ENCODE results near the gene CDRT4.
"Not testable (repeated sequence)": the region's sequence is repeated elsewhere in the genome, so short reads cannot be mapped to it uniquely, and the experiment has no call there.

Gene CDRT4

DNA sequence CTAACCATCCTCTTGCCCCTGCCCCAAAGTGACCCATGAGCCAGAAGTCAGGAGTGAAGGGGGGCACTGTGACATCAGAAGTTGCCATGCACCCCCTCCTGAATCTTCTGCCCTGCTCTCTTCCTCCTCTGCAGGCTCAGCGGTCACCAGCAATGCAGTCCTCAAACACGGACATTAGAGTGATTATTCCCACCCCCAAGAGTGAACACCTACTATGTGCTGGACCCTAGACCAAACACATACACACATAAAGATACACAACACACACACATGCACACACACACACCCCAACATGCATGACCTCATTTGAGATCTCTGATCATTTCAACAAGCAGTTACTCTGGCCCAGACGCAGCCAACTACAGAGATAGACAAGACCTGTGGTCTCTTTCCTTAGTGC is at the start of gene CDRT4:
Gene CDRT4, minus strand, starts transcription at position 30 of the 400 bp plus-strand sequence. CDS start 27,383 bp downstream, outside the sequence.
- no peak for DNase-seq

DNA sequence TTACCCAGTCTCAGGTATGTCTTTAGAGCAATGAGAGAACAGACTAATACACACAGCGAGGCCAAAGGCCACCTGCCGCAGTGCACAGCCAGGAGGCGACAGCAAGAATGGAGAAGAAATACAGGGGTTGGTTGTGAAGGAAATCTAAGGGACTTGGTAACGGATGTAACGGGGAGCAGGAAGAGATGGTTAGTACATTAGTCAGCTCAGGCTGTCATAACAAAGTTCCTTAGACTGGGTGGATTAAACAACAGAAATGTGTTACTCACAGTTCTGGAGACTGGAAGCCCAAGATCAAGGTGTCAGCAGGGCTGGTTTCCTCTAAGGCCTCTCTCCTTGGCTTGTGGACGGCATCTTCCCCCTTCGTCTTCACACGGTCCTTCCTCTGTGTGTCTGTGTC is 48.7 kb upstream of the CDRT4 start:
- no peak for DNase-seq

DNA sequence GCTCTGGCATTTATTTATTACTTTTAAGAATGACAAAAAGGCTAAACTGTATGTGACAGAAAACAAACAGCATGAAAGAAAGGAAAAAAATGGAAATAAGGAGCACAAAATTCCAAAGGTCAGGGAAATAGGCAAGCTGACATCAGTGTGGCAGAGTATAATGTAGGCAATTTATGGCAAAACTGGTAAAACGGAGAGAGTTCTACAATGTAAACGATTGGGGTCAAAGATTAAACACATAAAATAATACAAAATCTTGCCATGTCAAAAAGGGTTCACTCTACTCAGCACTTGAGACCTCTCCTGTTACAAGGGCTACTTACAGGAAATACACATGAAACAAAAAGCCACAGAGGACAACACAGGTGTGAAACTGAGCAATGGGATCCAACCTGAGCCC is 47.0 kb upstream of the CDRT4 start:
- no peak for DNase-seq

DNA sequence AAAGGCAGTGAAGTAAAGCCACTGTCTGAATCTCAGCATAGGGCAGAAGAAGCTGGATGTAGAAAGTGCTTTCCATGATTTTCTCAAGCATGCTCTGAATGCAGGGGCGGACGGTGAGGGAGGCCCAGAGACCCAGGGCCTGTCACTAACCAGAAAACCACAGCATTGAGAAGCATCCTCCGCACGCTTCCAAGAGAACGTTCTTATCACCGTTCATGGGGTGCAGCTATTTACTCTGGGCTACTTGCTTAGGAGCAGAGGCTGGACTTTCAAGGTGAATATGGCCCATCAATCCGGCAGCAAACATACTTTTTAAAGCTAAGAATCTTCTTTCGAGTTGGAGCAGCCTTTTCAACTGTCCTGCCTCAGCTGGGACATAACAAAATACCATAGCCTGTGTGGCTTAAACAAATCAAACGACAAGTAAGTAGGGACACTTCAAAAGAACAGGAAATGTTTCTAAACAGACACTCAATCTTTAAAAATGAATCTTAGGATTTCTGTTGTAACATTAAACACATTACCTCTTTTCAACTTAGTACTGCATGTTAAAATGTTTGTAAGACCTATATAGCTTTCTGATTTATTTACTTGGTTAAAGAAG is 46.5 kb upstream of the CDRT4 start:
- no peak for DNase-seq

DNA sequence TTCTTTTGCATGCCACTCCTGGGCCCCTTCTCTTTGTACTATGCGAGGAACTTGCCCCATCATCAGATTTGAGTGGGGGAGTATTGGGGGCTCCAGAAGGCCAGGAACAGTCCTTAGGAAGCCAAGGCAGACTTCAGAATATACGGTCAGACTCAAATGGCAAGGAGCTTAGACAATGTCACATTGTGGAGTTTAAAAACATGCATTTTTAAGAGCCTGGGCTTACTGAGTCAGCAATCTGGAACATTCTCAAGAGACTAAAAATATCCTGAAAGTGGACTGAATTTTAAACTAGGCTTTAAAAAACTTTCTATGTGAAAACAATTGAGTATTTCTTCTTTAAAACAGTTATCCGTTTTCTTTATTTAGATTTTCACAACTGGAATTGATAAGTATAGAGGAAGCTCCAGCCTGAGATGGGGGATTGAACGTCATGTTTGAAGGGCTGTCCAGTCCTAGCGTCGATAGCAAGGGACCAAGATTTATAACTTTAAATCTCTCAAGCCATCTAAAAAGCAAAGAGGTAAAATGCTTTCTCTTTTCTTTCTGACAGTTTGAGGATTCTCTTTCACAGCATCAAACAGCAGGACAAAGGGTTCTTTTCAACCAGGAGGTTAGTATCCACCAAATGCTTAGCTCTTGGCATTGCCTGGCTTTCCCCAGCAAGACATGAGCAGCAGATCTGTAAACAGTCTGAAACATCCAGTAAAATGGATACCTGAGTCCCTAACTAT is 45.8 kb upstream of the CDRT4 start:
- no peak for DNase-seq

DNA sequence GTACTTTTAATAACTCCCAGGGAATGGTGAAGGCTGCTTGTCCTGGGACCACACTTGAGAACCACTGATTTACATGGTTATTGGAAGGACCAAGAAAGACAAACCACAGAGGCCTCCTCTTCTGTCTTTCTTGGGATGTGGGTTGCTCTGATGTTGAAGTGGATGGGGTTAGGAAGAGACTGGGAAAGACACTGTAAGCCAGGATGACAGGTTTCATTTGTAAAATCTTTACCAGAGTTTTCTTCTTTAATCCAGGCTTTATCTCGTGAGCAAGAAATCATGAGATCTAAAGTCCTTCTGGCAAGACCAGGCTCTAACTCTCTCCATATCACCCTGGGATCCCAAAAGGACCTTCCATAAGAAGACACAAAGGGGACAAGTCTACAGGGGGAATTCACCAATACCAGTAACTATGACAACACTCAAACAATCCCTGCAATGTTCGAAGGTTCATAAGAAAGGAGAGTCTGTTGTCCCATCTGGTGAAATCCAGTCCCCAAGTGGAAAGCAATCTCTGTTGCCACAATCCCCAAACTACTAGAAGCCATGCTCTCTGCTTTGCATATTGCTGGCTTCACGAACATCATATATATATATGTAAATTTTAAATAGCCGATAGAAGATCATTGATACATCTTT is 44.8 kb upstream of the CDRT4 start:
- DNase-seq, result no peak

DNA sequence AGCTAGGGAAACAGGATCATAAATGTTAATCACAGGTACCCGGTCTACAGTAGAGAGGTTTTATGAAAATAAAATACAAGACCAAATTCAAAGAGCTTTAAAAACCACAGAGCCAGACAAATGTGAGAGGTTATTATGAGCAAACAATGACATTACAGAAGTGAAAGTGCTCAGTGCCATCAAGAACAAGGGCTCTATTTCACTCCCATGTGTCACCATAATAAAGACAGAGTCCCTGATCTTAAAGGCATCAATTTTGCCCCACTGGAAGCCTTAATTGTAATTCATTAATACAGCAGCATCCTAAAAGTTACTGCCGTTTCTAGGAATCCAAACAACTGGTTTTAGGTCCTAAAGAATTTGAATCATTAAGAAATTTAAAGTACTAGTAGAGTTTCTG is 43.7 kb upstream of the CDRT4 start:
- no peak for DNase-seq

DNA sequence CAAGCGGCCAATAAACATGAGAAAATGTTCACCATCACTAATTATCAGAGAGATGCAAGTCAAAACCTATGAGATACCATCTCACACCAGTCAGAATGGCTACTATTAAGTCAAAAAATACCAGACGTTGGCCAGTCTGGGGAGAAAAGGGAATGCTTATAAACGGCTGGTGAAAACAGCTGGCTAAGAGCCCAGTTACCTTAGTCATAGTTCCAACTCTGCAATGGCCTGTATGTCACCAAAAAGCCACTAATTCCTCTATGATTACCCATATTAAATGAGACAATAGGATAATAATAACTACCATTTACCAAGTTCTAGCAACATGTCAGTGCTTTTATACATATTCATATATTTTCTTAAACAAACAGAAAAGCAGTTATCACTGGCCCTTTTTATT is 42.9 kb upstream of the CDRT4 start:
- DNase-seq, result no peak

DNA sequence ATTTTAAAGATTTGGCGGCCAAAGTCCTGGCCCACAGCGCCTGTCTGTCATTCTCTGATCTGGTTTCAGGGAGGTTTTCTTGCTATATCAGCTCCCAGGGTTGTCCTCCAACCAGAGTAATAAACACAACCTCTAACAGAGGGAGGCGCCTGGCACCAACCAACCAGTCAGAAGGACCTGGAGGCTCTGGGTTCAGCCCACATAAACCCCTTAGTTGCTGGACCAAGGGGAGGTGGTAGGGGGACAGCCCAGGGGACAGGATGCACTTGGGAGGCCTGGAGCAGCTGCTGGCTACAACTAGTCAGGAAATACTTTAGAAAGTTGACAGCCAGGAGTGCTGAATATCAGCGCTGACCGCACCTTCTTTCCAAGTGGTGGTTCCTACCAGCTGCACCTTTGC is 41.7 kb upstream of the CDRT4 start:
- no peak for DNase-seq

DNA sequence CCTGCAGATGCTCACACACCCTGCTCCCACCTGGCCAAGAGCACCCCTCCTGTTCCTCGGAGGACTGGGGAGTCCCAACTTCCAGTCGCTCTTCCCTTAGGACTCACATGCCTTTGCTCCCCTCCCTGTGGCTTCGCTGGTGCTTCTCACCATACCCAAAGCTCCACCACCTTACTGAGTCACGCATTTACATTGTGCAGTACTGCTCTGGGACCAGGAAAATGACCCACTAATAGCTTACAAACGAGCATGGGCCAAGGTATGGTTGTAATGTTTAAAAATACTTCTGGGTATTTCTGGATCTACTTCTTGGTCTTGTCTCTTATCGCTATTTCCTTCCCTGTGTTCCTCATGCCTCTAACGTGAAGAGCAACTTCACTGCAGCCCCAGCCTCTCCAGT is 41.0 kb upstream of the CDRT4 start:
- no peak for DNase-seq

DNA sequence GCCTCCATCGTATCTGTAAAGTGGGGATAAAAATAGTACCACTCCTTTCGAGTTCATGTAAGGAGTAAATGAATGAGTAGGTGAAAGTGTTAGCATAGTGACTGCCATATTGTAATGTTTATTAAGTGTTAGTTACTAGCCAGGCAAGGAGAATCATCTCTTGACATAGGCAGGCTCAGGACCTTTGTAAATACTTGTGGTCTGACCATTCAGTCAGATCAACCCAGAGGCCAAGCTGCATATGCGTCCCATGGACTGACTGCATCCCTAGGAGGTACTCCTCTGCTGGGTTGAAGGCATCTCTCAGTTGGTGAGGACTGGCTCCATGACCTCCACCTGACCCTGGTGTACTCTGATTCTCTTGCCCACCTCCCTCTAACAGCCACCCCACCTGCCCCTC is 40.5 kb upstream of the CDRT4 start:
- no peak for DNase-seq

DNA sequence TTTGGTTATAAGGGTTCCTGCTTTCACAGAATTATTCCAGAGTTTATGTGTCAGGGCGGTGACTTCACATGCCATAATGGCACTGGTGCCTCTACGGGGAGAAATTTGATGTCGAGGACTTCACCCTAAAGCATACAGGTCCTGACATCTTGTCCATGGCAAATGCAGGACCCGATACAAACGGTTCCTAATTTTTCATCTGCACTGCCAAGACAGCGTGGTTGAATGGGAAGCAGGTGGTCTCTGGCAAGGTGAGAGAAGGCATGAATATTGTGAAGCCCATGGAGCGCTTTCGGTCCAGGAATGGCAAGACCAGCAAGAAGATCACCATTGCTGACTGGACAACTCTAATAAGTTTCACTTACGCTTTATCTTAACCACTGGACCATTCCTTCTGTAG is 39.6 kb upstream of the CDRT4 start:
- DNase-seq, result no peak

DNA sequence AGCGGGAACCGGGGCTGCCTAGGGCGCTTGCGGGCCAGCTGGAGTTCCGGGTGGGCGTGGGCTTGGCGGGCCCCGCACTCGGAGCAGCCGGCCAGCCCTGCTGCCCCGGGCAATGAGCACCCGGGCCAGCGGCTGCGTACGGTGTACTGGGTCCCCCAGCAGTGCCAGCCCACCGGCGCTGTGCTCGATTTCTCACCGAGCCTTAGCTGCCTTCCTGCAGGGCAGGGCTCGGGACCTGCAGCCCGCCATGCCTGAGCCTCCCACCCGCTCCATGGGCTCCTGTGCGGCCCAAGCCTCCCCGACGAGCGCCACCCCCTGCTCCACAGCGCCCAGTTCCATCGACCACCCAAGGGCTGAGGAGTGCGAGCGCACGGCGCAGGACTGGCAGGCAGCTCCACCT is 38.3 kb upstream of the CDRT4 start:
- not testable (repeated sequence) for DNase-seq

DNA sequence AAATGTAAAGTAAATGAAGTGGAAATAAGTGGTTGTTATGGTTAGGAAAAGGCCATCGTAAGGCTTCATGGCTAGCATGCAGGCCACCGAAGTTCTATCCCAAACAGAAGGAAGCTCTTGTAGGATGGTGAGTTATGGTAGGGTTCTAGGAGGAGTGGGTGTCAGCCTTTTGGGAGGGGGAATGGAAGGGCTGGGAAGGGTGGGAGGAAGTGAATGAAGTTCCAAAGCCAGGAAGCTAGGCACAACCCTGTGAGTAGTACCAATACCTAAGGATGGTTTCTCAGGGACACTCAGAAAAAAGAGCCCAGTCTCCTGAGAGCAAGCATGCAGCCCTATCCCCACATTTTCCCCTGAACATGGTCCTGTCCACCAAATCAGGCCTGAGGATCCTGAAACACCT is 36.3 kb upstream of the CDRT4 start:
- DNase-seq, result no peak

DNA sequence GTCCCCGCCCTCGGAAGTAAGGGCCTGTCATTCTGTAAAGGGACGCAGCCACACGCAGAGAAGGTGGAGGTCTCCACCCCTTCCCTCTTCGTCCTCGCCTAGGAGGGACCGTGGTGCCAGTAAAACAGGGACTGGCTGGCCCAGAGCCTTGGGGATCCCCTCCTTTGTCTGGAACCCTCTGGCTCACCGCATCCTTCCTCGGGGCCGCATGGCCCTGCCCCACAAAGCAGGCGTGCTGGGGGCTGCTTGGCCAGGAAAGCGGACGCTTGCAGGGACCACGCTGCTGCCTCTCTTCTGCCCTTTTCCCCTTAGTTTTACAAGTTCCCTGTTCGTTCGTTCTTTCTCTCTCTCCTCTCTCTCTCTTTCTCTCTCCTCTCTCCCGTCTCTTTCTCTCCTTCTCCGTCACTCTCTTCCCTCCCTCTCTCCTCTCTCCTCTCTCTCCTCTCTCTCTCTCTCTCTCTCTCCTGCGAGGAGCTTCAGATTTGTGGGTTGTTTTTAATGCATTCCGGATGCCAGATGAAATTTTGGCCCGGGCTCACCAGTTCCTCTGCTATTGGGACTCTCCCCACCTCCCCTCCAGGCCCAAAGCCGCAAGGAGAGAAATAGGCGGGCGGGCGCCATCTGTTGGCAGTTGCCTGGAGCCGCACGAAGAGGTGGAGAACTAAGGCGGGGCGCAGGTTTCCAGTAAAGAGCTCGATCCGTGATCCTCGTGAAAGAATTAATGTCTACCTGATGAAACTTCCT is 35.1 kb upstream of the CDRT4 start:
- peak; percentile 72 for DNase-seq

DNA sequence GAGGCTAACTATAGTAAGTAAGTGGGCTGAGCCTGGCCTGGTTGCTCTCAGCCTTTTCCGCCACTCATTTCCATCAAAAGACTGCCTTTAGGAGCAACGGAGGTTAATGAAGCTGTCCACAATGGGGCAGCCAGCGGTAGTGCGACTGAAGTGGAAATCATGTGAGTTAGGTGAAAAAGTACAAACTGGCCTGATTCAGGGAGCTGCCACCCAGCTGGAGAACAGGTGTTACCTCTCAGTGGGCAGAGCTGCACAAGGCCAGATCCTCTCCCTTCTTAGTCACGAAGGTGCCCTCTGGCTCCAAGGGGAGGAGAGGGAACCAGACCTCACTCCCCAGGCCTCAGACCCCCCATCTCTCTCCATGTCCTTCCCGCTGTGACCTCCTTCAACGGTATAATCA is 34.4 kb upstream of the CDRT4 start:
- no peak for DNase-seq

DNA sequence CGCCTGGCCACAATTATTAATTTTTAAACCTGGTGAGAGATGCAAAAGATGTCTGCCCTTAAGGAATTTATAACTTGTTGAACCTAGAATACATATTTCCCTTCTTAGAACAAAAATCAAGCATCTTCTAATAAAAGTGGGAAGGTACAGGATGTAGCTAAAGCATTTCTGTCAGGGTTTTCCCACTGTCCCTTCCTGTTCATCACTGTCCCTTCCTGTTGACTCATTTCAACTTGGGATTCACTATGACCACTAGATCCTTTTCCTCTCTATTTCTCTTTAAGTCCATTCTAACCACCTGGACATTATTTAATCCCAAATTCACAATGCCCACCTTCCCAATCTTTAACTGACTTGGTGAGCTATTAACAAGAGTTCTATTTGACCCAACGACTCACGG is 33.9 kb upstream of the CDRT4 start:
- DNase-seq, result no peak

DNA sequence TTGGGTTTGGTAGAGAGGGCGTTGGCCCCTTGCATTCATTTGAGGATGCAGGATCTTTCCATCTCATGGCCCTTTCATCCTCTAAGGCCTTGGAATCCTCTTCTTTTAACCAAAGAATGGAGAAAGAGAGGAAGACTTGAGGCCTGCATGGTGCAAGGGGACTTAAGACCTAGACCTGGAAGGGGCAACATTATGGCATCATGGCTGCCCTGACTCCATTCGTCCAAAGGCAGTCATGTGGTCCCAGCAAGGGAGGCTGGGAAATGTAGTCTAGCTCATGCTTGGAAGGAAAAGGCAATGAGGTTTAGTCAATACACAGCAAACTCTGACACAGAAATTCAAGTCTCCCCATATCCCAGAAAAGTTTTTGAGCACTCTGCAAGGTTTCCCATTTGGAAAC is 30.7 kb upstream of the CDRT4 start:
- no peak for DNase-seq

DNA sequence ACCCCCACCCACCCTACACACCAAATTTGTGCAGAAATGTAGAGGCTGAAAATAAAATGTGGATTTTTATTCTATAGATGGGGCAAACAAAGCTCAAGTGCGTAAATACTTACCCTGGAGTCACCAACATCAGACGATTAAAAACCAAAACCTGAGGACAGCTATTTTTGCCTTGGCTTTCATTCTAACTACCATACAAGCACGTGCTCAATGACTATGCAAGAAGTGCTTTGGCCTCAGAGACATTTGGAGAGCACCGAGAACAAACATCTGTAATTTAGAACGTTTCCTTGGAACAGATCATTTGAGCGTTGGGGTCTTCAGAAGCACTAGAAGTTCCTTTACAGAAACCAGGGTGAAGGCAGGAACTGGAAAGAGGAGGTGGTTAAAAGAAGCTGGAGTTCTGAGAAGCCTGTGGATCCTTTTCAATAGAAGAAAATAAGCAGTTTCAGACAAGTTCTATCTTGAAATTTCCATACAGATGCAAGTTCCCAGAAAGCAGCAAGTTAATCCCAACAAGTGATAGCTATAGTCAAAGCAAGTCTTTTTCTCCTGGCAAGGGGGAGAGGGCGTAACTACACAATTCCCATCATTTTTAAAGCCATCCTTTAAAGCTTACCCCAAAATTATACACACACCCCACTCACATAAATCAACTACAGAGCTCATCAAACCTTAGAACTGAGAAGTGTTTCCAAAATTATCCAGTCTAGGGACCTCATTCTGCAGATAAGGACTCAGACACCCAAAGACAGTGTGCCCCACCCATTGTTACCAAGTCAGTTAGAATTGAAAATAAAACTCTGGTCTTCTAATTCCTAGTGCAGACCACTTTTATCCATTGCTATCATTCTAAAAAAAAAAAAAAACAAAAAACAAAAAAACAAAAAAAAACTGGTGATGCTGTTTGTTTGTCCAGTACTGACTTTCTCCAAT is 29.6 kb upstream of the CDRT4 start:
- no peak for DNase-seq

DNA sequence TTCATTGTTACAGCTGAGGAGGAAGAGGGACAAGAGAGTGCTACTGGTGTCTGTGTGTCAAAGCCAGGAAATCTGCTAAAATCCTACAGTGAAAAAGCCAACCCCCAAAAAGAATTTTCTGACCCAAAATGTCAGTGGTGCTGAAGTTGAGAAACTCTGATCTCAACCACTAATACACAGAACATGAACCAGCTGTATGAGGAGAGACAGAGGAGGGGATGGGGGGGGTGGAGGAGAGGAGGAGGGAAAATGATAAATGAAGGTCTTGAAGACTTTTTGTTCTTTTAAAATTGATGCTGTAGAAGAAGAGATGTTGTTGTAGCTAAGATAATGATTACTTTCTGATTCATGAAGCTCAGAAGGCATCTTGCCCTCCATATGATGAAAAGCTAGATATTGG is 27.4 kb upstream of the CDRT4 start:
- DNase-seq, result no peak

DNA sequence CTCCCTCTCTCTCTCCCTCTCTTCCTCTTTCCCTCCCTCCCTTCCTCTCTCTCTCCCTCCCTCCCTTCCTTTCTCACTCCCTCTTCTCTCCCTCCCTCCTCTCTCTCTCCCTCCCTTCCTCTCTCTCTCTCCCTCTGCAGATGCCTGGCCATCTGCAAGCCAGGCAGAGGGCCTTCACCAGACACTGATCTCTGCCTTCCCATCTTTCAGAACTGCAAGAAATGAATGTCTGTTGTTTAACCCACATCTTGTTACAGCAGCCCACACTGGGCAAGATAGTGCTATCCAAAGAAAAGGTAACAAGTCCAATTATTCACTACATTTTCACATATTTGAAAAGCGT is 26.2 kb upstream of the CDRT4 start:
- DNase-seq, result no peak

DNA sequence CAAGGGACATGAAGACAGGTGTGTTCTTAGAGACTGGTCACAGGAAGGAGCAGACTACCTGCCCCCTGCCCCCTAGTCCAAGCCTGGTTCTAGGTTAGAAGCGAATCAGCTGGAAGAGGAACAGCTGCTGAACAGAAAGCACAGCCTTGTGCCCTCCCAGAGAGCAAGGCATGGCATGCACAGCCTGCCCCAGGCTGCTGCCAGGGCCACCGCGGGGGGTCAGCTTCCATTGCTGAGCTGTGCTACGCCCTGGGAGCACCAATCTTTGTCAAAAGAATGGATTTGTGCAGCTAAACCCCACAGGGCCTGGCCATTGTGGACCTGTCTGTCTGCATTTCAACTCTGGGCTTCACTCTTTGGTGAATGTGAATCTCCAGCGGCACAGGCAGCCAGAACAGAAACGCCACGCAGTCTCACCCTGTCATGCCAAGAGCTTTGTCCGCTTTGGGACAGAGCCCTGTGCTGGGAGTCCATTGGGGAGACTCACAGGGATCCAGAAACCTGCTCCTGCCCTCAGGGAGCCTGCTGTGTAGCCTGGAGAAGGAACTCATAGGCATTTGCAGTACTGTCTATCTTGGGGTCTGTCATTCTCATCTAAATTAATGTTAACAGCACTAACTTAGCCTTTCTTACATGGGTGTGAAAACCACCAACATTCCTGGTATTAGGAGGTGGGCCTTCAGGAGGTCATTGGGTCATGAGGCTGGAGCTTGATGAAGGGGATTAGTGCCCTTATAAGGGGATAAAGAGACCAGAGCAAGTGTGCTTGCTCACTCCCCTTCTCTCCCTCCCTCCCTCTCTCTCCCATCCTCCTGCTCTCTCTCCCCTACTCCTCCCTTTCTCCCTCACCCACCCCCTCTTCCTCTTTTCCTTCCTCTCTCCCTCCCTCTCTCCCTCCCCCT is 25.6 kb upstream of the CDRT4 start:
- DNase-seq, result no peak

Measured in stimulated activated CD4-positive, alpha-beta T cell treated with anti-CD3 and anti-CD28 coated beads, Interleukin-12 subunit alpha, Interleukin-12 subunit beta, amount 100 ng/mL, for 4 hours (primary cell).